Right lobe of liver (tissue), 4 donors: ENCODE measurements around the gene ABL1.

Source experiments
- CTCF ChIP-seq, 4 donors: fragments of 200-600 bp in 3 of 4; fragments of 450-650 bp in 1 of 4; IDR thresholded peaks; one replicate each; pipeline versions ENCODE4 v1.5.1 to v1.8.0; 2016 to 2022; ENCODE audit warnings: antibody characterized with exemption in 4 of 4, mild to moderate bottlenecking in 2 of 4
- POLR2A ChIP-seq: fragments of 450-650 bp; IDR thresholded peaks from one replicate; pipeline ENCODE4 v1.6.1; 2017; ENCODE audit warnings: antibody characterized with exemption, mild to moderate bottlenecking
- donor health status: DM: no; HTN: no; CAD: no.
- donor health status: DM: no; HTN: no; CAD: no.
- donor health status: DM: no; HTN: yes; CAD: no.

DNA sequence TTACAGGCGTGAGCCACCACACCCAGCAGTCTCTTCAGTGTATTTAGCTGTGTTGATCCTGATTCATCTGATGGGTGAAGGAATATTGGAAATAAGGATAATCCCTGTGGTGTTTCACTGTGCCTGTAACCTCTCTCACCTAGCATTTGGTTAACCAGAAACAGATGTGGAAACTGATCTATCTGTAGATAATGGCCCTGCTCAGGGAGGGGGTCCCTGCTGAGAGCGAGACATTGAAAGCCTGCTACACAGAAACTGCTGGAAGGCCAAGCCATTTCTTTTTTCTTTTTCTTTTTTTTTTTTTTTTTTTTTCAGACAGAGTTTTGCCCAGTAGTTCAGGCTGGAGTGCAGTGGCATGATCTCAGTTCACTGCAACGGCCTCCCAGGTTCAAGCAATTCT lies 33.2 kb downstream of the ABL1 start:
- no peak for TF ChIP-seq POLR2A
- TF ChIP-seq CTCF (IDR thresholded peaks at IDR 0.05) = no peak
